ENCODE data around the gene MAML2. TPM values are rescaled to one million over a fixed set of nuclear protein-coding genes. Genes with fewer than 3 reads are reported as not detected.

Gene MAML2
- total and polyA plus RNA-seq, 9 of the 15 experiments (the other 6 are each of a cell fraction or from before 2014, with no cell fraction given), result 0.79 to 6.8 (median 4.8) TPM

- TF ChIP-seq NBN (IDR thresholded peaks at IDR 0.05; ENCODE audit: low read depth) (0 out of 2 replicates have a peak, but pooled peaks have one; percentile 12), ZBTB1 (CRISPR knock-in tag; IDR thresholded peaks at IDR 0.05; ENCODE audit: borderline replicate concordance, low read depth) (no peak), NR3C1 (CRISPR knock-in tag; IDR thresholded peaks at IDR 0.05) (no peak), NFE2 (IDR thresholded peaks at IDR 0.05; ENCODE audit: low read depth) (peak; percentile 52), CCNT2 (IDR thresholded peaks at IDR 0.05; ENCODE audit: borderline replicate concordance, extremely low read depth, insufficient read length, low read depth, low read length) (peak; percentile 34), NR1H2 (CRISPR knock-in tag; IDR thresholded peaks at IDR 0.05) (no peak), SP2 (IDR thresholded peaks at IDR 0.05; ENCODE audit: extremely low read depth, low read depth, low read length, poor library complexity, severe bottlenecking) (no peak), MITF (IDR thresholded peaks at IDR 0.05) (no peak), MYNN (IDR thresholded peaks at IDR 0.05) (no peak), MYNN (CRISPR knock-in tag; IDR thresholded peaks at IDR 0.05) (no peak), ZFP30 (CRISPR knock-in tag; IDR thresholded peaks at IDR 0.05; ENCODE audit: borderline replicate concordance) (no peak), SFPQ (IDR thresholded peaks at IDR 0.05; ENCODE audit: low read depth, low read length) (no peak), JUND (IDR thresholded peaks at IDR 0.05; ENCODE audit: borderline replicate concordance, low read depth, low read length) (peak; percentile 2; the same call in 1 of the 2 replicates), JUND (tag; IDR thresholded peaks at IDR 0.05; ENCODE audit: borderline replicate concordance, low read depth, low read length) (peak; percentile 44; the same call in 2 of the 3 replicates), RNF2 (IDR thresholded peaks at IDR 0.05) (0 out of 2 replicates have a peak, but pooled peaks have one; percentile 19), TBL1XR1 (IDR thresholded peaks at IDR 0.05; ENCODE audit: low read length in 2 of 2) (peak in 1 of 2 experiments; percentile 34; a peak in 1 of 4 replicates), ETV1 (tag; conservative IDR thresholded peaks at IDR 0.05; ENCODE audit: low read depth) (0 out of 2 replicates have a peak, but pooled peaks have one; percentile 38), CEBPG (CRISPR knock-in tag; IDR thresholded peaks at IDR 0.05) (peak; percentile 51; the same call in 1 of the 2 replicates), CEBPG (tag; conservative IDR thresholded peaks at IDR 0.05 in 1 of 2, IDR thresholded peaks at IDR 0.05 in 1 of 2) (peak; percentile 68 to 88), PYGO2 (tag; IDR thresholded peaks at IDR 0.05) (no peak)
These were observed 5.2 kb downstream of the MAML2 start (continued) for GRCh38 chr11:96337541-96338431.

All from K562 (cell line).